GM19351 (cell line): Measurements from ENCODE around the gene BNC1.

Source experiments
- ATAC-seq: cut with Tn5 transposase; IDR thresholded peaks from one replicate; pipeline ENCODE4 v1.9.1; 2021; ENCODE audit warnings: mild to moderate bottlenecking, moderate library complexity; ENCODE audit not compliant: unreplicated experiment

Gene BNC1, protein sequence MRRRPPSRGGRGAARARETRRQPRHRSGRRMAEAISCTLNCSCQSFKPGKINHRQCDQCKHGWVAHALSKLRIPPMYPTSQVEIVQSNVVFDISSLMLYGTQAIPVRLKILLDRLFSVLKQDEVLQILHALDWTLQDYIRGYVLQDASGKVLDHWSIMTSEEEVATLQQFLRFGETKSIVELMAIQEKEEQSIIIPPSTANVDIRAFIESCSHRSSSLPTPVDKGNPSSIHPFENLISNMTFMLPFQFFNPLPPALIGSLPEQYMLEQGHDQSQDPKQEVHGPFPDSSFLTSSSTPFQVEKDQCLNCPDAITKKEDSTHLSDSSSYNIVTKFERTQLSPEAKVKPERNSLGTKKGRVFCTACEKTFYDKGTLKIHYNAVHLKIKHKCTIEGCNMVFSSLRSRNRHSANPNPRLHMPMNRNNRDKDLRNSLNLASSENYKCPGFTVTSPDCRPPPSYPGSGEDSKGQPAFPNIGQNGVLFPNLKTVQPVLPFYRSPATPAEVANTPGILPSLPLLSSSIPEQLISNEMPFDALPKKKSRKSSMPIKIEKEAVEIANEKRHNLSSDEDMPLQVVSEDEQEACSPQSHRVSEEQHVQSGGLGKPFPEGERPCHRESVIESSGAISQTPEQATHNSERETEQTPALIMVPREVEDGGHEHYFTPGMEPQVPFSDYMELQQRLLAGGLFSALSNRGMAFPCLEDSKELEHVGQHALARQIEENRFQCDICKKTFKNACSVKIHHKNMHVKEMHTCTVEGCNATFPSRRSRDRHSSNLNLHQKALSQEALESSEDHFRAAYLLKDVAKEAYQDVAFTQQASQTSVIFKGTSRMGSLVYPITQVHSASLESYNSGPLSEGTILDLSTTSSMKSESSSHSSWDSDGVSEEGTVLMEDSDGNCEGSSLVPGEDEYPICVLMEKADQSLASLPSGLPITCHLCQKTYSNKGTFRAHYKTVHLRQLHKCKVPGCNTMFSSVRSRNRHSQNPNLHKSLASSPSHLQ

DNA sequence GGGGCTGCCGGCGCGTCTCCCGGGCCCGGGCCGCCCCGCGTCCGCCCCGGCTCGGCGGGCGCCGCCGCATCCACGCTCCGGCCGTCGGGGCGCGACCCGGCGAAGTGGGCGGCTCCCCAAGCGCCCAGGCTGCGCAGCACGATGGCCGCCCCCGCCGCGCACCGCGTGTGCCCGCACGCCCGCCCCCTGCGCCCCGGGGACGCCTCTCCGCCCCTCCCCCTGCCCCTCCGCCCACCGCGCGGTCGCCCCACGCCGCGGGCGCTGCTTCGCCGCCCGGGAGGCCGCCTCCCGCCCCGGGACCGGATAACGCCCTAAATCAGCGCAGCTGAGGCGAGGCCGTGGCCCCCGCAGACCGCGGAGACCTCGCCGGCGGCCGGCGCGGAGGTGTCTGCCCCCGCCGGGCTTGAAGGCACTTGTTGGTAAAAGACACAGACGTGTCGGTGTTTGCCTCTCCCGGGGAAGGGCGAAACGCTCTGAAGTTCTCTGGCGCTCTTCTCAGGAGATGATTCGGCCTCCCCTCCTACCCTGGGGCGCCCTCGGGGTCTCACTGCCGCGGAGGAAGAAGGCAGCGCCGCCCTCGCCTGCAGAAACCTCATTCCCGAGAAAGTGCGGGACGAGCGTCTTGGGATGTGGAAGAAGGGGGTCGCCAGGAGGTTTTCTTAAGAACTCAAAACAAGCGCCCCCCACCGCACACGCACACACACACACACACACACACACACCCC, at the start of gene BNC1:
TSS of gene BNC1 (minus strand) at position 106 of the 725 bp plus-strand sequence. CDS start at position 70, 36 bp downstream.
- no peak for ATAC-seq

GRCh38 chr15:83327041-83327440, 42.6 kb upstream of the BNC1 start:
- ATAC-seq, result no peak

- ATAC-seq, result no peak
Observed at GRCh38 chr15:83324799-83325198, 40.3 kb upstream of the BNC1 start.

DNA sequence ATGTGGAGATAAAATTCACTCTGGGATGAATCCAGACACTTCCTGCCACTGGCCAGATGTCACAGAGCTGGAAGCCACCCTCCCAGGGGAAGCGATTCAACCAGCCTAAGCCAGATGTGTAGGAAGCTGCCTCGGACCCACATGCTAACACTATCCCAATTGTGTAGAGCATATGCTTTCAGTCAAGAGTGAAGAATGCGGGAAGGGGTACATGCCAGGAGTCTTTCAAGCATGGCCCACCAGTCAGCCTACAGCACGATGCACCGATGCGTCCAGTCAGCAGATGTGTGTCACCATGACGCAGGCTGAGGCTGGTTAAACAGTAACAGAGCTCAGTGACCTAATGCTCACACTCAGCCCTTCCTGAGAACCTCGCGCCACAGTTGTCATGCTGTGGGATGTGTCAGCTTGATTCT, 38.8 kb upstream of the BNC1 start:
- ATAC-seq, result no peak

DNA sequence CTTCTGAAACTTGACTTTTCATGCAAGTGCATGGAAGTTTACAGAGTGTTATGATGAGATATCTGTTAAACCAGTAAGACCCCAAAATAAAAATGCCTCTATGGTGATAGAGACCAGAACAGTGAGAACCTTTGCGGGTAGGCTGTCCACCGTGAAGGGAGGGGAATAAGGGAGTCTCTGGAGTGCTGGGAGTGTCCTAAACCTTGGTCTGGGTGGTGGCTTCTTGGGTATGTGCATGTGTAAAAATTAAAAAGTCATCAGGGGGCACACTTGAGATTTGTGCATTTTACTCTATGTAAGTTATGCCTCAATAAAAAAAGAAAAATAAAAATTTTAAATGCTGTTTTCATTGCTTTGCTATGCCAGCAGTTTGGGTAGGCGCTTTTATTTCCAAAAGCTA, 38.2 kb upstream of the BNC1 start:
- ATAC-seq, result no peak

GRCh38 chr15:83322061-83322460, 37.6 kb upstream of the BNC1 start:
- no peak for ATAC-seq

DNA sequence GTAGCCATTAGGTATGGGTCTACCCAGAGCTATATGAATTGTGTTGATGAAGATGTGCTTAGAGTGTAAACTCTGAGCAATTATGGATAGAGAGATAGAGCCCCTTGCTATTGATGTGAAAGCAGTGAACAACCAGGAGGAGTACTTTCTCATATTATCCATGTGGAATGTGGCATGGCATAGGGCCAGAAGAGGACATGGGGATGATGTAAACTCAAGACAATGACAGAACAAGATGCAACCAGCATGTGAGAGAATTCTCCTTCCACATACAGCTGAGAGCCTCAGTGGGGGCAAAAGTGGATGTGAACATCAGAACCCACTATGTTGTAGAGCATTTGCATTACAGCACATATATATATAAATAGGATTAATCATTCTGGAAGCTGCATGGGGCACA, 36.4 kb upstream of the BNC1 start:
- ATAC-seq, result no peak

DNA sequence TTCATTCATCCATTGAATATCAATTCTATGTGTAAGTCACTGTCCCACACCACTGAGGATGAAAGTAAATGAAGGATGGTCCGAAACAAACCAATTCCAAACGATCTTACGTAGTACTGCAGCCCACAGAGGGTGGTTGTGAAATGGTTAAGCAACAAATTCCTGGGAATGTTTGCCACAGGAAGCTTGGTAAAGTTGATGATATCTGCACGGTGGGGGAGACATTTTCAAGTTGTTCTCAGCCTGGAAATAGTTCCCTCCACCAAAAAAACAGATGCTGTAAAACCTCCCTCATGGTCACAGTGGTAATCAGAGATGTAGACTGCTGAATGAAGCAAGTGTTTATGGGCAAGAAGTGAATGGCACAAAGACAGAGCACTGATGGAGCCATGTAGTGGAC, 35.9 kb upstream of the BNC1 start:
- no peak for ATAC-seq

GRCh38 chr15:83319771-83320170, 35.3 kb upstream of the BNC1 start:
- ATAC-seq, result no peak

GRCh38 chr15:83318861-83319415, 34.5 kb upstream of the BNC1 start:
- ATAC-seq, result no peak

DNA sequence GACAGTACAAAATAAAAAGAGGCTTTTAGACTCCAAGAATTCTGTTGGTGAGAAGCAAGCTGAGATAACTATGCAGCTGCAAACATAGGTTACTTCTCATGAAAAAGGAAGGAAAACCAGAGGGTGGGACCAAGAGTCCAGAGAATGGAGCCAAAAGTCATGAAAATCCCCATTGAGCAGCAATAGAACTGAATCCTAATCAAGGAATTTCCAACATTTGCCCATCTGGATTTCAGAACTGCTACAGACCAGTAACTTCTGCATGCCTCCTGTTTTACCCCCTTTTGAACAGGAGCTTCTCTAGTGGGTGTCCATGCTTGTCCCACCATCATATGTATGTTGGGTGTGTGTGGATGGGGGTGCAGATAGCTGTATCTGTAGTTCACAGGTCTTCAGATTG, 33.6 kb upstream of the BNC1 start:
- no peak for ATAC-seq

DNA sequence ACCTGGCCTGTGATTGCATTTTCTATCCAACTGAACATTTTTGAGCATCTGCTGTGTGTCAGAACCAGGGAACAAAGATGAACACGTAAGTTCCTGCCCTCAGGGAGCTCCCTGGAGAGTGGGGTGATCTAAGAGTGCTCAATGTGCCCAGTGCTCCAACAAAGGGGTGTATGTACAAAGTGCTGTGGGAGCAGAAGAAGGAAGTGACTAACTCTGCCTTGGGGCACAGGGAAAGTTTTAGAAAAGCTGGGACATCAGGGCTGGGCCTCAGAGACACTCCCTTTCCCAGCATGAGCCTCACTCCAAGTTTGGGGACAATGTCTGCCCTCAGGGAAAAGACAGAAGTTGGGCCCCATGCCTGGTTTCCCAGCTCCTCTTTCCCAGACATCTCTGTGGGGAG, 27.6 kb upstream of the BNC1 start:
- no peak for ATAC-seq

GRCh38 chr15:83310521-83311456, 26.3 kb upstream of the BNC1 start:
- no peak for ATAC-seq

DNA sequence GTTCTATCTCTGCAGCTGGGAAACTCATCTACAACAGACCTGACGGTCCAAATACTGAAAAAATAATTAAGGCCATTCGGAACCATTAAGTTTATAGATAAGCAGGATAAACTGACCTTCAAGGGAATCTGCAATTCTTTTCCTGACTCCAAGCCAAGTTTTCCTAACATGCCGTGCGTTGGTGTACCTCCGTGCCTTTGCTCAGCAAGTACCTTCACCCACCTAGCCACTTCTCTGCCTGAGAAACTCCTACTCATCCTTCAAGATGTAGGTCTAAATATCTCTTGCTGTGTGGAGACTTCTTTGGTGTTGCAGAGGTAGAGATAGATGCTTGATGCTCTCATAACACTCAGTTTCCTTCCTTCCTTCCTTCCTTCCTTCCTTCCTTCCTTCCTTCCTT, 24.2 kb upstream of the BNC1 start:
- no peak for ATAC-seq

- no peak for ATAC-seq
Observed at GRCh38 chr15:83306561-83306960, 22.1 kb upstream of the BNC1 start.

GRCh38 chr15:83305704-83306291, 21.3 kb upstream of the BNC1 start:
- ATAC-seq, result no peak

- no peak for ATAC-seq
Observed at GRCh38 chr15:83304861-83305703, 20.6 kb upstream of the BNC1 start.

- ATAC-seq, result no peak
Observed at GRCh38 chr15:83303535-83303934, 19.1 kb upstream of the BNC1 start.
